Measurements from ENCODE around the gene UNC93A.
A peak's percentile ranks its signal among the peaks of the same experiment; 100 is the strongest.

The UNC93A gene

GRCh38 chr6:167345960-167346359 is 54.8 kb downstream of the UNC93A start:
- no peak overlapping the region for H3K4me3 ChIP-seq (ENCODE audit: low read length)
- no peak for TF ChIP-seq CTCF (conservative IDR thresholded peaks at IDR 0.05; ENCODE audit: low read depth, low read length)
- no peak for DNase-seq (ENCODE audit: low read depth)

- TF ChIP-seq CTCF (conservative IDR thresholded peaks at IDR 0.05; ENCODE audit: low read depth, low read length) = no peak
These were observed 56.1 kb downstream of the UNC93A start for GRCh38 chr6:167347226-167347625.

GRCh38 chr6:167349631-167350274 is 58.6 kb downstream of the UNC93A start:
- no peak for DNase-seq (ENCODE audit: low read depth)
- no peak for TF ChIP-seq CTCF (conservative IDR thresholded peaks at IDR 0.05; ENCODE audit: low read depth, low read length)
- H3K4me3 ChIP-seq (ENCODE audit: low read length) = no peak overlapping the region

More at GRCh38 chr6:167347226-167347625, 56.1 kb downstream of the UNC93A start:
- DNase-seq (ENCODE audit: low read depth) = no peak
- no peak overlapping the region for H3K4me3 ChIP-seq (ENCODE audit: low read length)

- no peak for TF ChIP-seq CTCF (conservative IDR thresholded peaks at IDR 0.05; ENCODE audit: low read depth, low read length)
- no peak for DNase-seq (ENCODE audit: low read depth)
- no peak overlapping the region for H3K4me3 ChIP-seq (ENCODE audit: low read length)
These were observed 59.2 kb downstream of the UNC93A start for GRCh38 chr6:167350275-167350696.

GRCh38 chr6:167350731-167351655 is 59.9 kb downstream of the UNC93A start:
- H3K4me3 ChIP-seq (ENCODE audit: low read length) = peak overlapping the region; percentile 38
- peak; percentile 77 for TF ChIP-seq CTCF (conservative IDR thresholded peaks at IDR 0.05; ENCODE audit: low read depth, low read length)
- DNase-seq (ENCODE audit: low read depth) = no peak

- no peak overlapping the region for H3K4me3 ChIP-seq (ENCODE audit: low read length)
- DNase-seq (ENCODE audit: low read depth) = no peak
These were observed 60.7 kb downstream of the UNC93A start for GRCh38 chr6:167351656-167352345.

More at GRCh38 chr6:167351656-167352345, 60.7 kb downstream of the UNC93A start:
- no peak for TF ChIP-seq CTCF (conservative IDR thresholded peaks at IDR 0.05; ENCODE audit: low read depth, low read length)
